Activated T-cell treated with anti-CD3 and anti-CD28 coated beads, Interleukin-2, amount 50 U/mL, for 24 hours (primary cell): ENCODE results near the gene VEPH1.

ENCODE experiments used
- DNase-seq: peaks from one replicate; pipeline ENCODE4 v3.0.0-alpha.2; 2020
- H3K27ac Mint-ChIP-seq: 2 replicates; pipeline ENCODE4 v1.8.0; 2020; ENCODE audit warnings: mild to moderate bottlenecking, mixed read lengths
- H3K27me3 Mint-ChIP-seq: 2 replicates; pipeline ENCODE4 v1.8.0; 2020; ENCODE audit warnings: mixed read lengths
- H3K36me3 Mint-ChIP-seq: 2 replicates; pipeline ENCODE4 v1.8.0; 2020; ENCODE audit warnings: low read depth, mixed read lengths
- H3K4me1 Mint-ChIP-seq: 2 replicates; pipeline ENCODE4 v1.8.0; 2020; ENCODE audit warnings: low read depth, mixed read lengths
- H3K4me3 Mint-ChIP-seq: 2 replicates; pipeline ENCODE4 v1.8.0; 2020; ENCODE audit warnings: mild to moderate bottlenecking, moderate library complexity, mixed read lengths
- H3K9me3 Mint-ChIP-seq: 2 replicates; pipeline ENCODE4 v1.8.0; 2020; ENCODE audit warnings: mixed read lengths

VEPH1 gene

DNA sequence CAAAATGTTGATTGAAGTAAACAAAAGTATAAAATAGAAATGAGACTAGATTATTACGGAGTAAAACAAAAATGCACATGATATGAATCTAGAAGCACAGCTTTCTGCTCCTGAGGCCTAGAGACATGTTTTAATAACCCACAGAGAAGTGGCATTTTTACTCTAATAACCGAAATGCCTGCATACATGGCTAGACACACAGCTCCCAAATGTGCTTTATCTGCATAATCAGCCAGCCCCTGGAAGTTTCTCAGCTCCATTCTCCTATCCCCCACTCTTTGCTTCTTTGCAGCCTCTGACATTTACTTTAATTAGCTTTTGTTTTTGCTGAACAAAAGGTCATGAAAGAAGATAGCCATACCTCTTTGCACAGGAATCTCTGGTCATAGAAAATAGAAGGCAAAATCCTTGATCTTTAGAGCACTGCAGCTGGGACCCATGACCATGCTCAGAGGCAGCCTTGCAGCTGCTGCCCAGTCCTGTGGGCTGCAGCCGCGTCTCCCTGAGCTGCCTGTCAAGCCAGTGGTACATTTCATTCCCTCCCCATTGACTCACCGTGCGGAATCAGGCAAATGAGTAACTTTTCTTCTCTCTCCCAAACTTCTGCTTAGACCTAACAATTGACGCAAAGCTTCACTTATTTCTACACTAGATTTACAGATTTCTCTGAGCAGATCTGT, at the start of gene VEPH1:
Gene VEPH1 (minus strand): TSS at position 501 of the 680 bp plus-strand sequence. CDS start 8,067 bp downstream, outside the sequence.
- peaks cover 3% of the 10 kb centered on the region for H3K9me3 Mint-ChIP-seq
- peaks cover 11% of the 10 kb centered on the region for H3K4me1 Mint-ChIP-seq
- no peak within 1 kb of the TSS for H3K27ac Mint-ChIP-seq
- no peaks in the 10 kb centered on the region for H3K36me3 Mint-ChIP-seq
- peaks cover 43% of the 10 kb centered on the region for H3K27me3 Mint-ChIP-seq
- no peak within 1 kb of the TSS for H3K4me3 Mint-ChIP-seq
- DNase-seq = no peak

- Mint-ChIP-seq H3K27ac (no peak overlapping the region), H3K36me3 (no peaks in the 10 kb centered on the region), H3K4me1 (no peaks in the 10 kb centered on the region), H3K27me3 (peaks cover 26% of the 10 kb centered on the region), H3K4me3 (no peak overlapping the region), H3K9me3 (peaks cover 7% of the 10 kb centered on the region)
- no peak for DNase-seq
Measured at GRCh38 chr3:157551961-157552360, 48.7 kb upstream of the VEPH1 start.

DNA sequence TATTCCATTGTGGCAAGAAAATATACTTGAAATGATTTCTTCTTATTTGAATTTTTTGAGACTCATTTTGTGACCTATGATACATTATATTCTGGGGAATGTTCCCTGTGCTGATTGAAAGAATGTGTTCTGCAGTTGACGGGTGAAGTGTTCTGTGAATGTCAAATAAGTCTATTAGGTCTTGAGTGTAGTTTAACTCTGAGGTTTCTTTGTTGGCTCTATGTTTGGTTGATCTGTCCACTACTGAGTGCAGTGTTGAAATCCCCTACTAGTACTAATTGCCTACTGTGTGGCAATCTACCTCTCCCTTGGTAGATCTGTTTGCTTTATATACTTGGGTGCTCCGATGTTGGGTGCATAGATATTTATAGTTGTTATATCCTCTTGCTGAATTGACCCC, 46.3 kb upstream of the VEPH1 start:
- peaks cover 19% of the 10 kb centered on the region for H3K27me3 Mint-ChIP-seq
- no peak overlapping the region for H3K27ac Mint-ChIP-seq
- DNase-seq = no peak
- H3K36me3 Mint-ChIP-seq = no peaks in the 10 kb centered on the region
- H3K9me3 Mint-ChIP-seq = peaks cover 7% of the 10 kb centered on the region
- no peak overlapping the region for H3K4me3 Mint-ChIP-seq
- no peaks in the 10 kb centered on the region for H3K4me1 Mint-ChIP-seq

GRCh38 chr3:157544501-157545130, 41.4 kb upstream of the VEPH1 start:
- peaks cover 42% of the 10 kb centered on the region for H3K27me3 Mint-ChIP-seq
- no peak overlapping the region for H3K27ac Mint-ChIP-seq
- no peak overlapping the region for H3K4me3 Mint-ChIP-seq
- H3K36me3 Mint-ChIP-seq = no peaks in the 10 kb centered on the region
- H3K4me1 Mint-ChIP-seq = no peaks in the 10 kb centered on the region
- no peak for DNase-seq
- H3K9me3 Mint-ChIP-seq = no peaks in the 10 kb centered on the region

GRCh38 chr3:157543501-157544035, 40.4 kb upstream of the VEPH1 start:
- Mint-ChIP-seq H3K4me1 (no peaks in the 10 kb centered on the region), H3K27ac (no peak overlapping the region), H3K9me3 (no peaks in the 10 kb centered on the region), H3K4me3 (no peak overlapping the region), H3K27me3 (peaks cover 45% of the 10 kb centered on the region), H3K36me3 (no peaks in the 10 kb centered on the region)
- no peak for DNase-seq

DNA sequence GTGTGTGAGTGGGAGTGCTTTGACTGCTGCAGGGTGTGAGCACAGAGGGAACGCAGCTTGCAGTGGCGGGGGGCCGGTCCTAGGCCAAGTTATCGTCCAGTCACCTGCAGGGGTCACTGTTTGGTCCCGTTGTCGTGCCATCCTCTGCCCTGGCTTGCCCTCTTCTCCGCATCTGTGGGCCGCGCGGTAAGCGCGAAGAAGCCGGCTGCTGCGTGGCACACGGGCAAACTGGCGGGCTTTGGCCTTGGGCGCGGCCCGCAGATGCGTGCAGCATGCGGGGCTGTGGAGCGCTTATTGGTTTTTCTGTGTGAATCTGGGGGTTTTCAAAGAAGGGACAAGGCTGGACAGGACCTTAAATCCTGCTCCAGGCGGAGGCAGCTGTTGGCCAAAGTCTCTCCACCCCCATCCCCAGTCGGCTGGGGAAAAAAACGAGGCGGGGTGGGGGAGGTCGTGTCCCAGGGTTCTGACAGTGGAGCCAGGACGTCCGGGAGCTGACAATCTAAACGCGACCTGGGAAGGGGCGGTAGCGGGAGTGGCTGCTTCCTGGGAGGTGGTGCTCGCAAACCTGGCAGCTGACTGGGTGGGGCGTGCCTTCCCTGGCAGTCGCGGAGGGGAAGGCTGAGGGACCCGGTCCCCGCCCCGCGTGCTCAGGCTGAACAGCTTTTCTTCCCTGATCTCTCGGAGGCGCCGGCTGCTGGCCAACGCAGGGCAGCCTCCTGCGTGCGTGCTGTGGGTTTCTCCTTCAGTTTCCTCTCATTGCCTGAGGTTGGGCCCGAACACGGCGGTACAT, 39.7 kb upstream of the VEPH1 start:
- Mint-ChIP-seq H3K27me3 (peaks cover 46% of the 10 kb centered on the region), H3K27ac (no peak overlapping the region), H3K4me3 (no peak overlapping the region), H3K9me3 (no peaks in the 10 kb centered on the region), H3K4me1 (no peaks in the 10 kb centered on the region), H3K36me3 (no peaks in the 10 kb centered on the region)
- DNase-seq = no peak

GRCh38 chr3:157541506-157542236, 38.5 kb upstream of the VEPH1 start:
- H3K9me3 Mint-ChIP-seq = no peaks in the 10 kb centered on the region
- no peaks in the 10 kb centered on the region for H3K4me1 Mint-ChIP-seq
- DNase-seq = no peak
- H3K4me3 Mint-ChIP-seq = no peak overlapping the region
- H3K27me3 Mint-ChIP-seq = peaks cover 46% of the 10 kb centered on the region
- H3K27ac Mint-ChIP-seq = no peak overlapping the region
- H3K36me3 Mint-ChIP-seq = no peaks in the 10 kb centered on the region

- no peaks in the 10 kb centered on the region for H3K36me3 Mint-ChIP-seq
- no peak overlapping the region for H3K27ac Mint-ChIP-seq
- no peak overlapping the region for H3K4me3 Mint-ChIP-seq
- H3K4me1 Mint-ChIP-seq = no peaks in the 10 kb centered on the region
- H3K9me3 Mint-ChIP-seq = no peaks in the 10 kb centered on the region
- no peak for DNase-seq
- peaks cover 46% of the 10 kb centered on the region for H3K27me3 Mint-ChIP-seq
Measured at GRCh38 chr3:157540656-157541055, 37.4 kb upstream of the VEPH1 start.

DNA sequence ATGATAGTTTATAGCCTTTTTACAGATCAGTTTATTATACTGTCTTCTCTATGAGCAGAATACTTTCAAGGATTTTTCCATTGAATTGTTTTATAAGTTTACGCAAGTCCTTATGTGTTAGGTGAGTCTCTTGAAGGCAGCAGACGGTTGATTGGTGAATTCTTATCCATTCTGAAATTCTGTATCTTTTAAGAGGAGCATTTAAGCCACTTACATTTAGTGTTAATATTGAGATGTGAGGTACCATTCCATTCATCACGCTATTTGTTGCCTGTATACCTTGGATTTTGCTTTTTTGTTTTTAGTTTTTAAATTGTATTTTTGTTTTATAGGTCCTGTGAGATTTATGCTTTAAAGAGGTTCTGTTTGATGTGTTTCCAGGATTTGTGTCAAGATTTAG, 32.5 kb upstream of the VEPH1 start:
- Mint-ChIP-seq H3K4me1 (no peaks in the 10 kb centered on the region), H3K27ac (no peak overlapping the region), H3K9me3 (no peaks in the 10 kb centered on the region), H3K27me3 (peaks cover 14% of the 10 kb centered on the region), H3K4me3 (no peak overlapping the region), H3K36me3 (no peaks in the 10 kb centered on the region)
- no peak for DNase-seq

- no peak for DNase-seq
- no peaks in the 10 kb centered on the region for H3K9me3 Mint-ChIP-seq
Measured at GRCh38 chr3:157534725-157535161, 31.5 kb upstream of the VEPH1 start.

DNA sequence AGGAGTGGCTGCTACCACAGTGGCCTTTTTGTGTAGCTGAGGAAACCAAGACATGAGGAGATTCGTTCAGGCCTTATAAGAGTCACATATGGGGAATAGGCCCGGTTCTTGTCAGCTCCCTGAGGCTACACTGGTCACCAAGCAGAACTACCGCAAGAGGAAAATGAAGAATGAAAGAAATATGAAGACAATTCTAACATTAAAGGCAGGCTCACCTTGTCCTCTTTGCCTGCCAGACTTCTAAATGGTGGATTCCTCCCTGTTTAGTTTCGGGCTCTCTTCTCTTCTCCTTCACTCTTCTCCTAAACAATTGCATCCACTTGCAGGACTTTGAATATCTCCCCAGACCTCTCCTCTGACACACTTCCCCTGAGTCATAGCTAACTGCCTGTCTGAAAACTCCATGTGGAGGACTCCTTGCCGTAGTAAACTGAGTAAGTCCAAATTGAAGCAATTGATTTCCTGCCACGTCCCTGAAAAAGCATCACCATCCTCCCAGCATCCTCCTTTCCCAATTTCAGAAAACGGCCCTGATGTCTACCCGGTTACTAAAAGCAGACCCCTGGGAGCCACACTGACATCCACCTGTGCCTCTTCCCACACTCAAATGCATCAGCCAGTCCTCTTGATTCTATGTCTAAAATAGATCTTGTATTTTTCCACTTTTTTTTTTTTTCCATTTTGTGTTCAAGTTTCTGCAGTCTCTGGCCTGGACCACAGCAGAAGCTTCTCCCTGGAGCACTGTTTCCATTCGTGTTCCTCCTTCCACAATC, 30.3 kb upstream of the VEPH1 start:
- no peak for DNase-seq
- Mint-ChIP-seq H3K4me1 (no peaks in the 10 kb centered on the region), H3K4me3 (no peak overlapping the region), H3K36me3 (no peaks in the 10 kb centered on the region), H3K9me3 (no peaks in the 10 kb centered on the region), H3K27ac (no peak overlapping the region), H3K27me3 (no peaks in the 10 kb centered on the region)

More at GRCh38 chr3:157534725-157535161, 31.5 kb upstream of the VEPH1 start:
- Mint-ChIP-seq H3K4me3 (no peak overlapping the region), H3K36me3 (no peaks in the 10 kb centered on the region), H3K4me1 (no peaks in the 10 kb centered on the region), H3K27ac (no peak overlapping the region), H3K27me3 (peaks cover 9% of the 10 kb centered on the region)

DNA sequence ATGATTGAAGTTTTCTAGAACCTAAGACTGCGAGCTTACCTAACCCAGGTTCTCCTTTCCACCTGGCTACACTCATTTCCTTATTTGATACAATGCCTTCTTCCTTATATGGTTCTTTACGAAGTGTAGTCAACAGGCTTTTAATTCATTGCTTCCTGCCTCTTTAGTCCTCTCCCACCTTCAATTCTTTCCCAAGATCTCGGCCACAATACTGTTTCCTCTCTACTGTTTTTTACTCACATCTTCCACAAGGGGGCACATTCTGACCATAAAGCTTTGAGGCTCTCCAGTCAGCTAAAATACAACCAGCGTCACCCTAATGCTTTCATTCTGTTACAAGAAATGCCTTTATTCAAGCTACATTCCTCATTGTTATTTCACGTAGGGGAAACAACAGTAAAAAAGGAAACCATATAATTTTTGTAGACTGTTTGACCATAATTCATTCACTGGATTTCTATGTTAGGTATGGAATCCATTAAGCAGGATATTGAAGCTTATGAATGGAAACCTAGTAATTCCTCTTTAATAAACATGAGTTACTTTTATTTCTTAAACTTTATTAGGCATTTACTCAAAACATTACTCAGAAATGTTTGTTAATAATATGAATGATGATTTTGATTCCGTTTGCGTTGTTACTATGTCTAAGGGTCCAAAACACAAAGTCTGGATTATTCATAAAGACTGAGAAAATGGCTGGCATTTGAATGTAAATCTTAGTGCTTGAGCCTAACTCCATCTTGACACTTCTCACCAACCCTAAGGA, 29.5 kb upstream of the VEPH1 start:
- Mint-ChIP-seq H3K4me1 (no peaks in the 10 kb centered on the region), H3K27me3 (no peaks in the 10 kb centered on the region), H3K9me3 (no peaks in the 10 kb centered on the region), H3K27ac (no peak overlapping the region), H3K36me3 (no peaks in the 10 kb centered on the region), H3K4me3 (no peak overlapping the region)
- no peak for DNase-seq

- Mint-ChIP-seq H3K9me3 (no peaks in the 10 kb centered on the region), H3K4me3 (no peak overlapping the region), H3K36me3 (no peaks in the 10 kb centered on the region), H3K27ac (no peak overlapping the region), H3K4me1 (no peaks in the 10 kb centered on the region), H3K27me3 (no peaks in the 10 kb centered on the region)
- DNase-seq = no peak
Measured at GRCh38 chr3:157531771-157532170, 28.6 kb upstream of the VEPH1 start.
